IMR-90 (cell line): ENCODE results near the gene ANKRD53. TPM values are rescaled to one million over a fixed set of nuclear protein-coding genes. Genes with fewer than 3 reads are reported as not detected.

Experiments
- ATAC-seq: fragments of 200-7000 bp; cut with Tn5 transposase; 2 replicates; pipeline ENCODE4 v1.9.1; 2020; ENCODE audit warnings: low read depth, mild to moderate bottlenecking, moderate library complexity
- BruUV-seq: library from RNA; stranded (reverse); fragments of 400-500 nt; replicated peaks from 2 replicates; lab custom pipeline; 2021; lab: Mats Ljungman, UMichigan
- CTCF ChIA-PET: fragments of 300-600 bp; formaldehyde crosslinking; extraction: SDS; loops from one replicate; lab custom pipeline; 2021; ENCODE audit warnings: antibody characterized with exemption; lab: Yijun Ruan, JAX
- POLR2A ChIA-PET: fragments of 300-600 bp; sonication (Branson Sonifier 250); formaldehyde crosslinking; loops from one replicate; lab custom pipeline; 2022; ENCODE audit warnings: antibody characterized with exemption; ENCODE audit not compliant: unreplicated experiment; lab: Charles Lee
- DNase-seq: peaks from one replicate; pipeline ENCODE4 v3.0.0; 2013
- H2AFZ ChIP-seq: replicated peaks from 2 replicates; pipeline ENCODE3; 2013; ENCODE audit warnings: low read length, mild to moderate bottlenecking; ENCODE audit not compliant: poor library complexity
- H2AK5ac ChIP-seq: 2 replicates; pipeline ENCODE4 v1.6.1; 2013; ENCODE audit warnings: low read depth, low read length, inconsistent platforms
- H2AK9ac ChIP-seq: replicated peaks from 2 replicates; pipeline ENCODE3; 2013; ENCODE audit warnings: mild to moderate bottlenecking, low read depth, low read length, moderate library complexity; ENCODE audit not compliant: poor library complexity
- H2BK120ac ChIP-seq: 2 replicates; pipeline ENCODE4 v1.6.1; 2013; ENCODE audit warnings: low read depth, low read length, inconsistent platforms
- H2BK15ac ChIP-seq: 3 replicates; pipeline ENCODE4 v1.6.1; 2013; ENCODE audit warnings: low read depth, low read length, inconsistent platforms
- H2BK20ac ChIP-seq: 2 replicates; pipeline ENCODE4 v1.6.1; 2013; ENCODE audit warnings: low read depth, mild to moderate bottlenecking, inconsistent platforms, low read length, moderate library complexity
- H2BK5ac ChIP-seq: 2 replicates; pipeline ENCODE4 v1.6.1; 2013; ENCODE audit warnings: mild to moderate bottlenecking, low read depth, low read length, inconsistent platforms; ENCODE audit not compliant: poor library complexity, severe bottlenecking
- H3K14ac ChIP-seq: replicated peaks from 2 replicates; pipeline ENCODE4 v1.6.1; 2013; ENCODE audit warnings: low read depth, low read length, inconsistent platforms
- H3K18ac ChIP-seq: 2 replicates; pipeline ENCODE4 v1.6.1; 2013; ENCODE audit warnings: low read depth, low read length, control low read depth
- H3K23ac ChIP-seq: 2 replicates; pipeline ENCODE4 v1.6.1; 2013; ENCODE audit warnings: low read depth, low read length, inconsistent platforms
- H3K27ac ChIP-seq: 2 replicates; pipeline ENCODE4 v1.5.1; 2013; ENCODE audit warnings: mild to moderate bottlenecking, control low read depth, low read length; ENCODE audit not compliant: insufficient read depth
- H3K27me3 ChIP-seq: 2 replicates; pipeline ENCODE4 v1.6.1; 2013; ENCODE audit warnings: low read length; ENCODE audit not compliant: control insufficient read depth, insufficient read depth
- H3K36me3 ChIP-seq: 2 replicates; pipeline ENCODE4 v1.6.1; 2013; ENCODE audit warnings: low read length, mixed read lengths; ENCODE audit not compliant: control insufficient read depth, insufficient read depth
- H3K4ac ChIP-seq: 2 replicates; pipeline ENCODE4 v1.6.1; 2013; ENCODE audit warnings: low read depth, low read length, inconsistent platforms
- H3K4me1 ChIP-seq: 2 replicates; pipeline ENCODE4 v1.6.1; 2013; ENCODE audit warnings: low read length, mixed read lengths; ENCODE audit not compliant: control insufficient read depth, insufficient read depth
- H3K4me2 ChIP-seq: 2 replicates; pipeline ENCODE4 v1.6.1; 2013; ENCODE audit warnings: low read depth, mild to moderate bottlenecking, control low read depth, low read length, moderate library complexity
- H3K4me3 ChIP-seq: 2 replicates; pipeline ENCODE4 v1.5.1; 2013; ENCODE audit warnings: low read depth, mild to moderate bottlenecking, control low read depth, low read length, moderate library complexity; ENCODE audit not compliant: insufficient read depth
- H3K56ac ChIP-seq: 2 replicates; pipeline ENCODE4 v1.6.1; 2013; ENCODE audit warnings: low read length, inconsistent platforms; ENCODE audit not compliant: insufficient read depth; ENCODE audit errors: extremely low read depth
- H3K79me1 ChIP-seq, 2 experiments: 2 replicates each; pipeline ENCODE4 v1.6.1; 2013; ENCODE audit warnings: low read length in 2 of 2, inconsistent platforms in 1 of 2, low read depth in 1 of 2
- H3K9ac ChIP-seq: 2 replicates; pipeline ENCODE4 v1.6.1; 2013; ENCODE audit warnings: low read depth, low read length, control low read depth
- H3K9me1 ChIP-seq: 2 replicates; pipeline ENCODE4 v1.6.1; 2013; ENCODE audit warnings: low read length, inconsistent platforms; ENCODE audit not compliant: insufficient read depth
- H3K9me3 ChIP-seq: 2 replicates; pipeline ENCODE4 v1.6.1; 2013; ENCODE audit warnings: low read length; ENCODE audit not compliant: control insufficient read depth, insufficient read depth
- H4K20me1 ChIP-seq: 2 replicates; pipeline ENCODE4 v1.6.1; 2013; ENCODE audit warnings: low read length, inconsistent platforms; ENCODE audit not compliant: insufficient read depth
- H4K5ac ChIP-seq: 2 replicates; pipeline ENCODE4 v1.6.1; 2013; ENCODE audit warnings: mild to moderate bottlenecking, low read depth, low read length, control low read depth
- H4K8ac ChIP-seq, 2 experiments: 2 replicates each; pipeline ENCODE4 v1.6.1; 2013; ENCODE audit warnings: low read depth in 2 of 2, low read length in 2 of 2, control low read depth in 1 of 2, inconsistent platforms in 1 of 2
- H4K91ac ChIP-seq: 2 replicates; pipeline ENCODE4 v1.6.1; 2013; ENCODE audit warnings: low read depth, low read length, inconsistent platforms; ENCODE audit not compliant: insufficient read depth
- BHLHE40 ChIP-seq: fragments of 150-350 bp; IDR thresholded peaks from 2 replicates; pipeline ENCODE4 v1.6.1; 2016; ENCODE audit warnings: mild to moderate bottlenecking, low read depth, low read length
- CEBPB ChIP-seq: IDR thresholded peaks from 2 replicates; pipeline ENCODE4 v1.6.1; 2012; ENCODE audit warnings: low read depth, low read length, improper control_type of control experiment
- CHD1 ChIP-seq: IDR thresholded peaks from 2 replicates; pipeline ENCODE4 v1.6.1; 2012; ENCODE audit warnings: low read depth, low read length, improper control_type of control experiment
- FOS ChIP-seq: fragments of 150-350 bp; IDR thresholded peaks from 2 replicates; pipeline ENCODE4 v1.6.1; 2016; ENCODE audit warnings: low read depth, low read length
- MAFK ChIP-seq: IDR thresholded peaks from 2 replicates; pipeline ENCODE4 v1.6.1; 2012; ENCODE audit warnings: low read depth, low read length, improper control_type of control experiment
- MAZ ChIP-seq: IDR thresholded peaks from 2 replicates; pipeline ENCODE4 v1.6.1; 2012; ENCODE audit warnings: low read depth, mild to moderate bottlenecking, low read length, improper control_type of control experiment, moderate library complexity, borderline replicate concordance
- MXI1 ChIP-seq: IDR thresholded peaks from 2 replicates; pipeline ENCODE4 v1.6.1; 2012; ENCODE audit warnings: low read depth, mild to moderate bottlenecking, low read length, moderate library complexity, borderline replicate concordance
- NFE2L2 ChIP-seq: fragments of 150-350 bp; IDR thresholded peaks from 2 replicates; pipeline ENCODE4 v1.6.1; 2016; ENCODE audit warnings: low read depth, mild to moderate bottlenecking, low read length
- POLR2A ChIP-seq: IDR thresholded peaks from 2 replicates; pipeline ENCODE4 v1.6.1; 2012; ENCODE audit warnings: mild to moderate bottlenecking, low read depth, low read length
- RAD21 ChIP-seq: IDR thresholded peaks from 2 replicates; pipeline ENCODE4 v1.6.1; 2012; ENCODE audit warnings: low read length, improper control_type of control experiment
- RCOR1 ChIP-seq: IDR thresholded peaks from 2 replicates; pipeline ENCODE4 v1.6.1; 2012; ENCODE audit warnings: mild to moderate bottlenecking, low read length, improper control_type of control experiment; ENCODE audit not compliant: insufficient replicate concordance
- RFX5 ChIP-seq: IDR thresholded peaks from 2 replicates; pipeline ENCODE4 v1.8.0; 2012; ENCODE audit warnings: low read depth, mild to moderate bottlenecking, low read length, moderate library complexity
- SMC3 ChIP-seq: fragments of 150-350 bp; IDR thresholded peaks from 2 replicates; pipeline ENCODE4 v1.6.1; 2016; ENCODE audit warnings: low read depth, mild to moderate bottlenecking, antibody characterized with exemption, low read length, moderate library complexity
- WGBS, 2 experiments: methylation state at CpG; one replicate each; pipeline versions ENCODE4 v1.1.5 to v1.1.7; 2013; ENCODE audit warnings: missing lambda C conversion rate in 2 of 2; ENCODE audit not compliant: insufficient read length in 1 of 2; ENCODE audit errors: extremely low coverage in 2 of 2; 5-methylcytosine and 5-hydroxymethylcytosine counted together
- dilution Hi-C: fragments of 300-500 bp; cut with HindIII; formaldehyde crosslinking; loops from one replicate; pipeline ENCODE4 v1.14.3; 2018; ENCODE audit warnings: low sequenced_read_pairs; ENCODE audit not compliant: unreplicated experiment
- in situ Hi-C: fragments of 300-500 bp; cut with MboI; formaldehyde crosslinking; loops from 3 replicates; pipeline ENCODE4 v1.14.3; 2019; ENCODE audit warnings: low sequenced_read_pairs, inconsistent platforms, mixed read lengths
- intact Hi-C: fragments of 100-400 bp; cut with micrococcal nuclease; formaldehyde crosslinking; loops from 2 replicates; pipeline ENCODE4 v1.10.0; 2022
- polyA plus RNA-seq, 3 experiments: library from polyadenylated mRNA; depleted of rRNA; stranded (reverse); fragments of >200 nt; gene quantifications; 2 replicates each; pipeline ENCODE4 v1.2.3, GENCODE V29; 2012; ENCODE audit warnings: low replicate concordance in 1 of 3
- total RNA-seq: library from RNA; depleted of rRNA; stranded (reverse); fragments of >200 nt; gene quantifications from 2 replicates; pipeline ENCODE4 v1.2.3, GENCODE V29; 2012
- TF ChIP-seq, protein P1 (sequence below): fragments of 150-350 bp; IDR thresholded peaks from 2 replicates; pipeline ENCODE4 v1.6.1; 2017; ENCODE audit warnings: mild to moderate bottlenecking, antibody characterized with exemption, low read length, low read depth
- TF ChIP-seq, protein P2 (sequence below): fragments of 150-350 bp; IDR thresholded peaks from 2 replicates; pipeline ENCODE4 v1.6.1; 2016; ENCODE audit warnings: low read depth, mild to moderate bottlenecking, low read length, moderate library complexity, borderline replicate concordance
- TF ChIP-seq, protein P3 (sequence below): conservative IDR thresholded peaks from 2 replicates; pipeline ENCODE4 v1.5.1; 2012; ENCODE audit warnings: mild to moderate bottlenecking, low read depth, low read length, improper control_type of control experiment

The ANKRD53 gene
- total and polyA plus RNA-seq, 2 of the 4 experiments (the other 2 are of a cell fraction): 0.54 to 1.0 TPM

DNA sequence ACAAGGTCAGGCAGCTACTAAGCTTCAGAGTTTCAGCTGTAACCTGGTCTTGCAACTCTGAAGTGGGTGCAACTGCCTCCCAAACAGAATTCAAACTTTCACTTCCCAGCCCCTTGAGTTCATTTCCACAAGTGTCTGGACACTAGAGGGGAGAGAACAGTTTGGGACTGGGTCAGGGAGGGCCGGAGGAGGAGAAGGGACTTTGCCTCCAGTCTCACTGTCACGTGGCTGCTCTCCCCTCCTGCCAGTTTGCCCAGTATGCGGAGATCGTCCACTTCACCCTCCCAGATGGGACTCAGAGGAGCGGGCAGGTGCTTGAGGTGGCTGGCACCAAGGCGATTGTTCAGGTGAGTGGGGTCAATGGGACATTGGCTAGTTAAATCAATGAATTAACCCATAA, 20.6 kb upstream of the ANKRD53 start:
- Histone ChIP-seq H3K14ac (no peak overlapping the region), H4K8ac (no peak overlapping the region), H2AK9ac (no peak overlapping the region), H3K4me1 (no peaks in the 10 kb centered on the region), H4K91ac (no peak overlapping the region), H3K27me3 (peaks cover 7% of the 10 kb centered on the region), H3K9me3 (no peaks in the 10 kb centered on the region), H3K4ac (no peak overlapping the region), H3K9me1 (no peaks in the 10 kb centered on the region), H3K56ac (no peak overlapping the region), H3K4me2 (no peak overlapping the region), H2AK5ac (no peak overlapping the region), H2BK120ac (no peak overlapping the region), H3K27ac (no peak overlapping the region), H3K79me1 (no peaks in the 10 kb centered on the region), H3K9ac (no peak overlapping the region), H4K20me1 (no peaks in the 10 kb centered on the region; the same call in 1 of the 2 replicates), H4K5ac (no peak overlapping the region), H2BK5ac (no peak overlapping the region), H2BK20ac (no peak overlapping the region), H3K4me3 (no peak overlapping the region), H3K18ac (no peak overlapping the region), H3K23ac (no peak overlapping the region), H3K36me3 (no peaks in the 10 kb centered on the region), H2BK15ac (no peak overlapping the region), H2AFZ (no peak overlapping the region)
- WGBS, 2 experiments: no CpG with 5 or more reads among the region's 6 CpGs
- TF ChIP-seq RFX5 (no peak), MXI1 (no peak), CHD1 (no peak), BHLHE40 (no peak), POLR2A (no peak), SMC3 (no peak), MAFK (no peak), MAZ (no peak), RAD21 (no peak), RCOR1 (no peak), FOS (no peak), NFE2L2 (no peak), CEBPB (no peak)
- TF ChIP-seq, protein P1, sequence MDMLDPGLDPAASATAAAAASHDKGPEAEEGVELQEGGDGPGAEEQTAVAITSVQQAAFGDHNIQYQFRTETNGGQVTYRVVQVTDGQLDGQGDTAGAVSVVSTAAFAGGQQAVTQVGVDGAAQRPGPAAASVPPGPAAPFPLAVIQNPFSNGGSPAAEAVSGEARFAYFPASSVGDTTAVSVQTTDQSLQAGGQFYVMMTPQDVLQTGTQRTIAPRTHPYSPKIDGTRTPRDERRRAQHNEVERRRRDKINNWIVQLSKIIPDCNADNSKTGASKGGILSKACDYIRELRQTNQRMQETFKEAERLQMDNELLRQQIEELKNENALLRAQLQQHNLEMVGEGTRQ: no peak
- TF ChIP-seq, protein P2, sequence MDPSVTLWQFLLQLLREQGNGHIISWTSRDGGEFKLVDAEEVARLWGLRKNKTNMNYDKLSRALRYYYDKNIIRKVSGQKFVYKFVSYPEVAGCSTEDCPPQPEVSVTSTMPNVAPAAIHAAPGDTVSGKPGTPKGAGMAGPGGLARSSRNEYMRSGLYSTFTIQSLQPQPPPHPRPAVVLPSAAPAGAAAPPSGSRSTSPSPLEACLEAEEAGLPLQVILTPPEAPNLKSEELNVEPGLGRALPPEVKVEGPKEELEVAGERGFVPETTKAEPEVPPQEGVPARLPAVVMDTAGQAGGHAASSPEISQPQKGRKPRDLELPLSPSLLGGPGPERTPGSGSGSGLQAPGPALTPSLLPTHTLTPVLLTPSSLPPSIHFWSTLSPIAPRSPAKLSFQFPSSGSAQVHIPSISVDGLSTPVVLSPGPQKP: no peak
- TF ChIP-seq, protein P3, sequence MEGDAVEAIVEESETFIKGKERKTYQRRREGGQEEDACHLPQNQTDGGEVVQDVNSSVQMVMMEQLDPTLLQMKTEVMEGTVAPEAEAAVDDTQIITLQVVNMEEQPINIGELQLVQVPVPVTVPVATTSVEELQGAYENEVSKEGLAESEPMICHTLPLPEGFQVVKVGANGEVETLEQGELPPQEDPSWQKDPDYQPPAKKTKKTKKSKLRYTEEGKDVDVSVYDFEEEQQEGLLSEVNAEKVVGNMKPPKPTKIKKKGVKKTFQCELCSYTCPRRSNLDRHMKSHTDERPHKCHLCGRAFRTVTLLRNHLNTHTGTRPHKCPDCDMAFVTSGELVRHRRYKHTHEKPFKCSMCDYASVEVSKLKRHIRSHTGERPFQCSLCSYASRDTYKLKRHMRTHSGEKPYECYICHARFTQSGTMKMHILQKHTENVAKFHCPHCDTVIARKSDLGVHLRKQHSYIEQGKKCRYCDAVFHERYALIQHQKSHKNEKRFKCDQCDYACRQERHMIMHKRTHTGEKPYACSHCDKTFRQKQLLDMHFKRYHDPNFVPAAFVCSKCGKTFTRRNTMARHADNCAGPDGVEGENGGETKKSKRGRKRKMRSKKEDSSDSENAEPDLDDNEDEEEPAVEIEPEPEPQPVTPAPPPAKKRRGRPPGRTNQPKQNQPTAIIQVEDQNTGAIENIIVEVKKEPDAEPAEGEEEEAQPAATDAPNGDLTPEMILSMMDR: no peak
- in situ Hi-C loops (no loop called here), intact Hi-C loops (no loop called here), dilution Hi-C loops (no loop called here)
- DNase-seq (no peak), ATAC-seq (no peak)
- ChIA-PET CTCF (no interaction called here), POLR2A (no interaction called here)
- no TSS peak for BruUV-seq
